ENCODE results near the gene CSTF2. TPM values are rescaled to one million over a fixed set of nuclear protein-coding genes. Genes with fewer than 3 reads are reported as not detected.
A peak's percentile ranks its signal among the peaks of the same experiment; 100 is the strongest.

CSTF2 gene
- total and polyA plus RNA-seq, 9 of the 15 experiments (the other 6 are each of a cell fraction or from before 2014, with no cell fraction given) = 11.6 to 57.9 (median 46.4) TPM

DNA sequence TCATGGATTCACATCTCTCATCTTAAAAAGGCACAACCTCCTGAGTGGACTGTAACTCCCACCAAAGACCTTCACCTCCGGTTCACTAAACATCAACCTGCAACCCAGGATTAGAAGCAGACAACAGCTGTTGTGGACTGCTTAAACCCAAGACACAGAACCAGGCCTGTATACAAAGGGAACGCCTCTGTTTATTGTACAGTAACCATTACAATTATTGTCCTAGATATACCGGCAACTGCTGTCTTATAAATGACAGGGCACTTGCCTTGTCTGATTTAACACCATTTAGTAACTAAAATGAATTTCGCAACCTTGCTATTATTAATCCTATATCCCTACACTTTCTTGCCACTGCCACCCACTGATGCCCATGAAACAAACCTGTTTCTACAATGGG is 22.8 kb upstream of the CSTF2 start:
- H3K27me3 ChIP-seq (ENCODE audit: control insufficient read depth in 2 of 2, insufficient read depth in 2 of 2, low read length in 2 of 2) = no peaks in the 10 kb centered on the region
- DNase-seq (ENCODE audit: extremely low read depth in 1 of 4, low spot score in 3 of 4) (no peak), ATAC-seq (no peak), FAIRE-seq (no peak)
- intact Hi-C loops (cut with micrococcal nuclease) = no loop called here
- ChIA-PET POLR2A (no interaction called here), CTCF (ENCODE audit: low intra/inter-chr PET ratio) (no interaction called here)
- H4K20me1 ChIP-seq (replicated peaks; ENCODE audit: control insufficient read depth, insufficient read depth, low read length) = no peaks in the 10 kb centered on the region
- H3K4me2 ChIP-seq (ENCODE audit: insufficient read depth, low read length) = no peak overlapping the region
- no peaks in the 10 kb centered on the region for H3K79me2 ChIP-seq (ENCODE audit: control insufficient read depth, insufficient read depth, low read length)
- H3K9me1 ChIP-seq (ENCODE audit: control insufficient read depth, insufficient read depth, low read length) = no peaks in the 10 kb centered on the region
- TF ChIP-seq CEBPB (tag; IDR thresholded peaks at IDR 0.05) = 0 out of 2 replicates have a peak, but pooled peaks have one; percentile 19
- TF ChIP-seq PHF20 (IDR thresholded peaks at IDR 0.05; ENCODE audit: partially characterized antibody) = no peak
- H3K4me1 ChIP-seq (replicated peaks in 1 of 2; ENCODE audit: control insufficient read depth in 2 of 2, insufficient read depth in 2 of 2, low read length in 2 of 2) = no peaks in the 10 kb centered on the region
- no peak overlapping the region for H3K9ac ChIP-seq (ENCODE audit: insufficient read depth in 1 of 2, low read depth in 2 of 2, low read length in 2 of 2)
- in situ Hi-C loops (cut with MboI) = no loop called here
- no peaks in the 10 kb centered on the region for H3K36me3 ChIP-seq (ENCODE audit: control insufficient read depth, insufficient read depth, low read length)
- 32% methylated on average over 4 of the region's 4 CpGs for WGBS (ENCODE audit: insufficient coverage, low coverage, missing lambda C conversion rate)
- H3K27ac ChIP-seq (ENCODE audit: extremely low read depth, low read depth, low read length) = no peak overlapping the region
- no peak overlapping the region for H2AFZ ChIP-seq (ENCODE audit: low read depth, low read length)
- no TSS peak for BruUV-seq (replicated peaks)
- H3K4me3 ChIP-seq = no peak overlapping the region
- H3K9me3 ChIP-seq (replicated peaks; ENCODE audit: control insufficient read depth, insufficient read depth, low read depth, low read length) = no peaks in the 10 kb centered on the region

DNA sequence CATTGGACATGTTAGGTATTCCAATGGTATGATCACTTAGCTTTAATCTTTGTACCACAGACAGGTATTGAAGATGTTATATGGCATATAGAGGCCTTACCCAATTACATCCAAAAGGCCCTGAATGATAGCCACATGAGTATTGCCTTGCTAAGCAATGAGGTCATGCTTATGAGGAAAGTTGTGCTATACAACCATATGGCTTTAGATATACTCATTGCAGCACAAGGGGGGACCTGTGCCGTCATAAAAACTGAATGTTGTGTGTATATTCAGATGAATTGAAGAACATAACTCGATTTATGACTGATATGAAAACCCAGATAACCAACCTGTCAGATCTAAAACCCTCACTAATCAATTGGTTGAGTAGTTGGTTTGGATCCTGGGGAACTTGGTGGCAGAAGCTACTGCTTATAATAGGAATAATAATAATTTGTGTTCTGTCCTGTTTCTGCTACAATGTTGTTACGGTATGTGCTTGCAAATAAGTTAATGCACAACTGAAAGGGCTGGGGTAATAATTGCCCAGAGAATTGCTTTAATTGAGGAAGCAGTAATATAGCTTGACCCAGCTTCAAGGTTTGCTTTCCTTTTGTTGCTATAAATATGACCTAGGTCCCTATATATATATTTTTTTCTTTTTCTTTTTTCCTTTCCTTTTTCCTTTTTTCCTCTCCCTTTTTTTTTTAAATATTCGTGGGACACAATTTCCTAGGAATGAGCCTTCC is 21.5 kb upstream of the CSTF2 start:
- Histone ChIP-seq H3K79me2 (ENCODE audit: control insufficient read depth, insufficient read depth, low read length) (no peaks in the 10 kb centered on the region), H4K20me1 (replicated peaks; ENCODE audit: control insufficient read depth, insufficient read depth, low read length) (no peaks in the 10 kb centered on the region), H3K9me1 (ENCODE audit: control insufficient read depth, insufficient read depth, low read length) (no peaks in the 10 kb centered on the region), H3K27ac (ENCODE audit: extremely low read depth, low read depth, low read length) (no peak overlapping the region), H3K4me2 (ENCODE audit: insufficient read depth, low read length) (no peak overlapping the region), H3K9me3 (replicated peaks; ENCODE audit: control insufficient read depth, insufficient read depth, low read depth, low read length) (no peaks in the 10 kb centered on the region), H2AFZ (ENCODE audit: low read depth, low read length) (no peak overlapping the region), H3K4me1 (replicated peaks in 1 of 2; ENCODE audit: control insufficient read depth in 2 of 2, insufficient read depth in 2 of 2, low read length in 2 of 2) (no peaks in the 10 kb centered on the region), H3K36me3 (ENCODE audit: control insufficient read depth, insufficient read depth, low read length) (no peaks in the 10 kb centered on the region), H3K4me3 (no peak overlapping the region), H3K9ac (ENCODE audit: insufficient read depth in 1 of 2, low read depth in 2 of 2, low read length in 2 of 2) (no peak overlapping the region), H3K27me3 (ENCODE audit: control insufficient read depth in 2 of 2, insufficient read depth in 2 of 2, low read length in 2 of 2) (no peaks in the 10 kb centered on the region)
- BruUV-seq (replicated peaks) = no TSS peak
- TF ChIP-seq MAFF (IDR thresholded peaks at IDR 0.05; ENCODE audit: low read length) = no peak
- no peak for TF ChIP-seq ZFP30 (CRISPR knock-in tag; IDR thresholded peaks at IDR 0.05; ENCODE audit: borderline replicate concordance)
- no peak for TF ChIP-seq ZNF785 (CRISPR knock-in tag; IDR thresholded peaks at IDR 0.05)
- no peak for TF ChIP-seq PPARD (CRISPR knock-in tag; IDR thresholded peaks at IDR 0.05)
- ATAC-seq (no peak), FAIRE-seq (no peak), DNase-seq (ENCODE audit: extremely low read depth in 1 of 4, low spot score in 3 of 4) (no peak)
- in situ Hi-C loops (cut with MboI) = no loop called here
- WGBS (ENCODE audit: insufficient coverage, low coverage, missing lambda C conversion rate) = 10% methylated on average over 4 of the region's 4 CpGs
- intact Hi-C loops (cut with micrococcal nuclease) = no loop called here
- ChIA-PET POLR2A (no interaction called here), CTCF (ENCODE audit: low intra/inter-chr PET ratio) (no interaction called here)
